Globus pallidus (tissue), 1 donor: ENCODE data around the gene ZFP57.

Experiments used
- DNase-seq: peaks from one replicate; pipeline ENCODE4 v3.0.0-alpha.2; 2015; ENCODE audit warnings: low spot score

The ZFP57 gene

DNA sequence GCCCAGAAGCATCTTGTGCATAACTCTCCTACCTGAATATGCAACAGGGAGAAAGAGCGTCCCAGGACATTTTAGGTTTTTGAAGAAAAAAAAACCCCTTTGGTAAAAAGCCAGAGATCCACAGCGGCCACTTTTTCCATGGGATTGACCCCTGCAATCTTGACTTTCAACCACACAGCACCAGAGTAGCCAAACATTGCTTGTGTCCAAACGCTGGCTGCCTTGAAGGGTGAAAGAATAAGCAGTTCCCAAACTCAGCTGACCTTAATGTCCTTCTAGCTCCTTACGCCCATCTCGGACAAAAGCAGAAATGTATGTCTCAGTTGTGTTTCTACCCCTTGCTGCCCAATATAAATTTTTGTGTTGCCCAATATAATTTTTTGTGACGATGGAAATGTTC is 25.3 kb downstream of the ZFP57 start:
- peak; percentile 54 for DNase-seq

GRCh38 chr6:29653452-29654038 is 27.4 kb downstream of the ZFP57 start:
- DNase-seq = peak; percentile 92

- DNase-seq = no peak
Observed at GRCh38 chr6:29652198-29652584, 28.8 kb downstream of the ZFP57 start.

DNA sequence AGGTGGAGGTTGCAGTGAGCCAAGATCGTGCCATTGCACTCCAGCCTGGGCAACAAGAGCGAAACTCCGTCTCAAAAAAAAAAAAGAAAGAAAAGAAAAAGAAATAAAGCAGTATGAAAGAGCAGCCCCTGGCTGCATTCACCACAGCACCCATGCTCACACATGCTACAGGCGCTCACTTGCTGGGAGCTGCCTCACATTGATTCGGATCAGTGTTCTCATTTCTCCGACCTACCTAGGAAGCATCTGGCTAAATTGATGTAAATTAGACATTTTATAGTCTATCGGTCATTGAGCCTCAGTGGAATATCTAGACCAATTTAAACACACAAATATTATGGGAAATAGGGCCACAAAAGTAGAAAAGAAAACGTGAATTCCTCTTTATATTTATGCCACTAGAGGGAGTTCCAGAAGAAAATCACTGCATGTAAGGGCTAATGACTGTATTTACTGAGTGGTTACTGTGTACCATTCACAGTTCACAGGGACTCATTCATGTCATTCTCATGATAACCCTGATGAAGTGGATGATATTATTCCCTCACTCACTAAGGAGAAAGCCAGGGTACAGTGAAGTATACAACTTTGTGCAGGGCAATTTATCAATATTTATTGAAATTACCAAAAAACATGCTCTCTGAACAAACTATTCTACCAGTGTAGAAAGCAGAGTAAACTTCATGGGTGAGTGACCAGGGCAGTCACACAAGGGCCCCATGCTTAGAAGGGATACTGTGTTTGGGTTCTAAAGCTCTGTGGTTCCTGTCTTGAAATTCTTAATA is 29.3 kb downstream of the ZFP57 start:
- DNase-seq = peak; percentile 64

DNA sequence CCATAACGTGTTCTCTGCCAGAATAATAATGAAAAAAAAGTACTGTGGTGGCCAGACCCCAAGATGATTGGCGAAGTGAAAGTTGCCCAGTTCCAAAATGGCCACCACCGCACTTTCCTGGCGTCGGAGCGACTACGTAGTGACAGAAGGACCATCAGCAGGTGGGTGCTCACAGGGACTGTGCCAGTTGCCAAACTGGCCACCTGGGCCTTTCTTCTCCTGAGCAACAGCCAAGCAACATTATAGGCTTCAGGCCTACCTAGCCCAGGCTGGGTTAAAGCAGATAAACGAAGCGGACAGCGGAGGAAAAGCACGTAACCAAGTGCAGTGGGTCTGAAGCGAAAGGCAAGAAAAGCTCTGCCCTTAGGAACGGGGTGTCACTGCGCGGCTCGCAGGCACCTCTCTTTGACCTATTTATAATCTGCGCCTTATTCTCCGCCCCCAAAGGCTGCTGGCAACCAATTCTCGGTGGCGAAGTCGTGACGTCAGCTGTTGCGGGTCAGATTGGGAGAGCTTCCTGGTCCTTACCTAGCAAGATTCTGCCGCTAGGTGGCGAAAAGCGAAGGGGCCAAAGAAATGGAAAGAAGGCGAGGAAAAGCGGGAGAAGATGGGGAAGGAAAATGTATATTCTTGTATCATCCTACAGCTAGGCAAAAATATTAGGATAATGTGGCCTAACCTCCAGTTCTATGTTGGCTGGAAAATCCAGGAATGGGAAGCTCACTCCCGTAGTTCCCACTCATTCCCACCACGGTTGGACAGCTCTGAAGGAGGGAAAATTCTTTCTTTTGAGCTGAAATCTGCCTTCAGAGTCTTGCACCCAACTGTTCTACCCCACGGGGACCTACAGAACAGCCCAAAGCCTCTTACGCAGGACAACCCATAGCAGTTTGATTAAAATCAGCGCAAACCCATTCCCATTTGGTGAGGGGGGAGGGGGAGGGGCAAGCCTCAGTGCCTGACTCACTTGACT is 31.0 kb downstream of the ZFP57 start:
- DNase-seq = peak; percentile 99

DNA sequence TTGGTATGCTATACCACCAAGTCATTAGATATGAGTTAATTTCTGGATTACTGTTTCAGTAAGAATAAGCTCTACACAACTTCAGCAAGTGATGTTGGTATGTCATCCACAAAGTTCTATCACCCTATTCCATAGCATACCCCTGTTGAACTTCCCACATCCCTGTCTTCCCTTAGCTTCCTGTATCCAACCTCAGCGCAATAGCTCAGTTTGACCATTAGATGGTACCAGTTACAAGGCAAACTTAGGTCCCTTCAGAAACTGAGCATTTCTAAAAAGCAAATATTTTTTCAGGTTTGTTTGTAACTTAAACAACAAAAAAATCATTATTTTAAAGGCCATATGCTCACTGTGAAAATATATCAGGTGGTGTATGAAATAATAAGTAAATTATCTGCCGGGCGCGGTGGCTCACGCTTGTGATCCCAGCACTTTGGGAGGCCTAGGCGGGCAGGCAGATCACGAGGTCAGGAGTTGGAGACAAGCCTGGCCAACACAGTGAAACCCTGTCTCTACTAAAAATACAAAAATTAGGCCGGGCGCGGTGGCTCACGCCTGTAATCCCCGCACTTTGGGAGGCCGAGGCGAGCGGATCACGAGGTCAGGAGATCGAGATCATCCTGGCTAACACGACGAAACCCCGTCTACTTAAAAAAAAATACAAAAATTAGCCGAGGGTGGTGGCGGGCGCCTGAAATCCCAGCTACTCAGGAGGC is 32.9 kb downstream of the ZFP57 start:
- peak; percentile 56 for DNase-seq

DNA sequence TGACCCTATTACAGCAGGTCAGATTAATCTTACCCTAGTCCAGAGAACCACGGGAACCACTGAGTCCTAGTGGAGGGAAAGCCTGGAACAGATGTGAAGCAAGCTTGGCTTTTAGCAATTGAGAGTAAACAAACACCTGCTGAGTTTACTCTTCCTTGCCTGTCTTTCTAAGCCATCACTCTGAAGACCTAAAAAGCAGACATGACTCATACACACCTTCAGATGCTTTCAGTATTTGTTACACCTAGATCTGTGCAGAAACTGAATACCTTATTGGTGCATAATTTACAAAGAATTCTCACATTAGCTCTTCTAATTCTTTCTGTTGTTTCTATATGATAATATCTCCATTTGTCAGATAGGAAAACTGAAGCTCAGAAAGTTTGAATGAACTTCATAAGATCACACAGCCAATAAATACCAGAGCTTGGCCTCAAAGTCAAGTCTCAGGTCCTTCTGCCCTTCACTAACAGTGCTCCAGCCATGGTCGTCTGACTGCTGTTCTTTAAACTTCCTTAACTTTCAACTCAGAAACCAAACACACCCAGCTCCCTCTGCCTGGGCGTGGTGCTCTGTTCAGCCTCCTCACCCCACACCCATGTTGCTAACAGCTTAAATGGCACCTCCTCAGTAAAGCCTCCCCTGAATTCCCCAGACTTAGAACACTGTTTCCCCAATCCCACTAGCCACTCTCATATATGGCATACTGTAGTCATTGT is 39.4 kb downstream of the ZFP57 start:
- no peak for DNase-seq

- DNase-seq = no peak
Observed at GRCh38 chr6:29637247-29637646, 43.7 kb downstream of the ZFP57 start.

DNA sequence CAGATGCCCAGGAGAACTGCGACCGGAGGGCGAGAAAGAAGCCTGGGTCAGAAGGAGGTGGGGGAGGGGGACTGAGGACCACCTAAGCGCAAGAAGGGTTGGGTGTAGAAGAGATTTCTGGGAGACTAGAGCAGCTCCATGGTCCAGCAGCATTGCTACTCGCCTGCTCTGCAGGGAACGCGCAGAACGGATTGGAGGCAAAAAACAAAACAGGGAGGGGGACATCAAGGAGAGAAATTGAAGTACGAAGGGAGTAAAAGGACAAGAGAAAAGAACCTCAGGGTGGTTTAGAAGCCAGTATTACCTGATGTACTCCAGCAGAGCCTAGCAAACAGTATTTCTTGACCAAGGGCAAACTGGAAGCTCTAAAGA is 47.4 kb downstream of the ZFP57 start:
- no peak for DNase-seq

DNA sequence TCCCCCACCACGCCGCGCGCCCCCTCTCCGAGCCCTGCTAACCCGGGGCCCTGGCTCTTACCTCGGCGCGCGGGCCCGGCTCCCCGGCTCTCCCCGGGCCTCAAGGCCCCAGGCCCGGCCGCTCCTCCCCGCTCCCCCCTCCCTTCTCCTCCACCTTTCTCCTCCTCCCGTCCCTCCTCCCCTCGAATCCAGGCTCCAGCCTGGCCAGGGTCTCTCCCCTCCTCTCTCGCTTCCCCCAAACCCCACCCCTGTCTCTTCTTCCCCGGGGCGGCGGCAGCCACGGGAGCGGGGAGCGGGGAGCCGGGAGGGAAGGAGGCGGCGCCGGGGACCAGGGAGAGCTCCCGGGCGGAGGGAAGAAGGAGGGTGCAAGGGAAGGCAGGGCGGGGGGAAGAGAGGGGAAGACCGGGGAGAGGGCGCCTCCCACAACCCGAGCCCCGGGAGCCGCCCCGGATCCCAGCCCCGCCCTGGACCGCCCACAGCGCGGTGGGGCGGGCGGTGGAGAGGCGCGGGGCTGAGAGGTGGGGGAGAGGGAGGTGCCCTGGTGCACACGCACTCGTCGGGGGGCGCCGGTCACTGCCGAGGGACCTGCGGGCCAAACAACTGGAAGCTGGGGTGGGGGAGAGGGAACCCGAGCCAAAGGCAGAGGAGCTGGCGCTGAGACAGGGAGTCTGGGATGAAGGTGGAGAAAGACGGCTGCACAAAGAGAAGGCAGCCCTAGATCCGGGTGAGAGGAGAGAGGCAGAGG is 48.0 kb downstream of the ZFP57 start, which contains the start of gene GABBR1:
Gene GABBR1, minus strand, starts transcription at position 395 of the 745 bp plus-strand sequence. CDS start 798 bp downstream, outside the sequence.
- DNase-seq = peak; percentile 82

GRCh38 chr6:29631860-29632731 is 48.9 kb downstream of the ZFP57 start:
- peak; percentile 44 for DNase-seq

DNA sequence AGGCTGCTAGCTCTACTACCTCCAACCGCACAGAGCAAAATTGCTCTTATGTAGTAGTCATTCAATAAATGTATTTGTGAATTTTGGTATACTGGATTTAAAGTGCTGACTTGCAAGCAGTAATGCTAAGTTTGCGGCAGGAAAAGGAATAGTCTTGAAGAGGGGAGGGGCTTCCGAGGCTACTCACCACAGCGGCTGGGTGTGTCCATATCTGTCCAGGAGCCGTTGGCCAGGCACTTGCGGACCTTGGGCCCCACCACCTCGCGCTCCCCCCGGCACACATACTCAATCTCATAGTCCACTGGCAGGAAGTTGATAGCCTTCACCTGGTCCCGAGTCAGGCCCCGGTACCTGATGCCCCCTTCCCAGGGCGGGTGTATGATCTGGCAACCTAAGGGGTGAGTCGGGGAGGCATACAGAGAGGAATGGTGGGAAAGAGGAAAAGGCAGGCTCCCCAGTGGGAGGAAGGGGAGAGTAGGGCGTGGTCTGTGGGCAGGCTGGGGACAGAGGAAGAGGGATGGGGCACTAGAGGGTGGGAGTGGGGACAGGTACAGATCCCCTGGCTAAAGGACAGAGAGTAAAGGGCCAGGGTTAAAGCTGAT is 49.6 kb downstream of the ZFP57 start:
- DNase-seq = no peak

DNA sequence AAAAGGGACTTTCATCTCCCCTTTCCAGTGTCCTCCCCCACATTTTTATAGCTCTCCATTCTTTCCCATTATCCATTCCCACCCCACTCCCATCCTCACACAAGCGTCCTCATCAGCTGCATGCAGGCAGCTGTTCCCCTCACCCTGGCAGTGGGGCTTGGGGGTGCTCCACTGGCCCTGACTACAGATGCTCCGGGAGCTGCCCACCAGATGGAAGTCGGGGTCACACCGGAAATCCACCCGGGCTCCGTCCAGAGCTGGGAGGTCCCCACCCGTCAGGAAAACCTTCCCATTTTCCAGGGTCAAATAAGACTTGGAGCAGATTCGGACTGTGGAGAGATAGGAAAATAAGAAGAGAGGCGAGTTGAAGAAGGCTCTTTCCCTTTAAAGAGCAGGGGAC is 50.6 kb downstream of the ZFP57 start:
- DNase-seq = no peak

- no peak for DNase-seq
Observed at GRCh38 chr6:29629571-29629970, 51.4 kb downstream of the ZFP57 start.

GRCh38 chr6:29628419-29629281 is 52.3 kb downstream of the ZFP57 start:
- DNase-seq = peak; percentile 60

- peak; percentile 47 for DNase-seq
Observed at GRCh38 chr6:29627755-29628418, 53.1 kb downstream of the ZFP57 start.

- no peak for DNase-seq
Observed at GRCh38 chr6:29626948-29627754, 53.8 kb downstream of the ZFP57 start.
